ENCODE data around the gene ABHD10. TPM values are rescaled to one million over a fixed set of nuclear protein-coding genes. Genes with fewer than 3 reads are reported as not detected.

Gene ABHD10
- total and polyA plus RNA-seq, 10 of the 15 experiments (the other 5 are each of a cell fraction or from before 2014, with no cell fraction given): 12.3 to 51.0 (median 28.9) TPM

DNA sequence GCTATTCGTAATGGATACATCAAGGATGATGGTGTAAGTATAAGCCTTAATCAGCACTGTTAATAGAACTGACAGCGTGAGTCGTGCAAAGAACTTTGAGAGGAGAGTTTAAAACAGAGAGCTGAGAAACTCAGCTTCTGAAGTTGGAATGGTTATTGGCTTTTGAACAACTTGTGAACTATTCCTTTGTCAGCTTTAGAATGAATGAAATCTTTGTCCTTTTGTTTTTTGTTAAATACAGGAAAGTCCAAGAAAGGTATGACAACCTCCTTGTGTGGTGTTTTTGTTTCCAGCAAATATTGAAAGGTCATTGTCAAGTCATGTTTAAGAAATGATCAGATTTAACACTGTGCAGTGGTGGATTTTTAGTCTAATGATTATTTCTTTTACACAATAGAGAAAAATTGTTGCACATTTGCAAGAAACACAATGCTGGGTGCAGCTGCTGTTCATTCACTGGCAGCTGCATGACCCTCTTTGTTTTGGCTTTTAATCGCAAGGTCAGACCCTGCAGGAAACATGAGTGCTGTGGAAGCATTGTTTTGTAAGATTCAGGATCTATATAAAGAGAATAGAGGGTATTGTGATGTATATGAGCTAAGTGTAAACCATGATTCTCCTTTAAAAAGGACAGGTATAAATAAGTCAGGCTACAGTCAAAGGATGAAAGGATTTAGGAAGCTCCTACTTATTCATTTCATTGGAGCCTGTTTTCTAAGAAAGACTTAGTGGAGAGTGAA lies 21.7 kb upstream of the ABHD10 start:
- H3K4me3 ChIP-seq: no peak overlapping the region
- intact Hi-C loops (cut with micrococcal nuclease; ENCODE audit: unreplicated experiment): no loop called here
- no peak overlapping the region for H3K4me2 ChIP-seq (ENCODE audit: control insufficient read depth, insufficient read depth)
- H4K20me1 ChIP-seq (ENCODE audit: control insufficient read depth, insufficient read depth): no peaks in the 10 kb centered on the region
- H3K79me2 ChIP-seq (ENCODE audit: control insufficient read depth, insufficient read depth, low read length): no peaks in the 10 kb centered on the region
- H3K27ac ChIP-seq (ENCODE audit: control insufficient read depth, insufficient read depth): no peak overlapping the region
- in situ Hi-C loops (cut with MboI): no loop called here
- SMC1A ChIA-PET (ENCODE audit: uncharacterized antibody, unreplicated experiment): interaction anchor here (0.5 to 23.3 kb wide), 7 partner anchors 9 to 354 kb away, joined by 3 to 424 read pairs (median 5); partner anchors contain the start of gene ABHD10
- 38% methylated on average over 4 of the region's 4 CpGs for WGBS (ENCODE audit: insufficient coverage, insufficient replicate concordance, low lambda C conversion rate, missing lambda C conversion rate)
- CTCF ChIA-PET: interaction anchor here (1.0 to 8.4 kb wide), 5 partner anchors 11 to 240 kb away, joined by 3 to 69 read pairs (median 6); no protein-coding TSS in a partner anchor
- BruUV-seq (replicated peaks): no TSS peak
- no peaks in the 10 kb centered on the region for H3K36me3 ChIP-seq (ENCODE audit: control insufficient read depth in 2 of 2, insufficient read depth in 2 of 2, low read length in 1 of 2)
- FAIRE-seq (no peak), DNase-seq (ENCODE audit: low read depth, low spot score) (no peak), ATAC-seq (no peak)
- POLR2A ChIA-PET: no interaction called here
- H2AFZ ChIP-seq (ENCODE audit: control insufficient read depth, low read depth, low read length): no peak overlapping the region
- no peak overlapping the region for H3K9ac ChIP-seq (ENCODE audit: control insufficient read depth, insufficient read depth, low read length)
- no peaks in the 10 kb centered on the region for H3K4me1 ChIP-seq (ENCODE audit: control insufficient read depth, insufficient read depth, low read length)
- peaks cover 0 to 4% of the 10 kb centered on the region in 2 experiments; a peak in 1 of 4 replicates for H3K27me3 ChIP-seq (replicated peaks in 1 of 2; ENCODE audit: control insufficient read depth in 2 of 2, insufficient read depth in 2 of 2, low read length in 1 of 2)
- H3K9me3 ChIP-seq (replicated peaks; ENCODE audit: control insufficient read depth, insufficient read depth, low read length): no peaks in the 10 kb centered on the region
- no peak for TF ChIP-seq RB1 (IDR thresholded peaks at IDR 0.05; ENCODE audit: borderline replicate concordance)
- TF ChIP-seq, protein P1, sequence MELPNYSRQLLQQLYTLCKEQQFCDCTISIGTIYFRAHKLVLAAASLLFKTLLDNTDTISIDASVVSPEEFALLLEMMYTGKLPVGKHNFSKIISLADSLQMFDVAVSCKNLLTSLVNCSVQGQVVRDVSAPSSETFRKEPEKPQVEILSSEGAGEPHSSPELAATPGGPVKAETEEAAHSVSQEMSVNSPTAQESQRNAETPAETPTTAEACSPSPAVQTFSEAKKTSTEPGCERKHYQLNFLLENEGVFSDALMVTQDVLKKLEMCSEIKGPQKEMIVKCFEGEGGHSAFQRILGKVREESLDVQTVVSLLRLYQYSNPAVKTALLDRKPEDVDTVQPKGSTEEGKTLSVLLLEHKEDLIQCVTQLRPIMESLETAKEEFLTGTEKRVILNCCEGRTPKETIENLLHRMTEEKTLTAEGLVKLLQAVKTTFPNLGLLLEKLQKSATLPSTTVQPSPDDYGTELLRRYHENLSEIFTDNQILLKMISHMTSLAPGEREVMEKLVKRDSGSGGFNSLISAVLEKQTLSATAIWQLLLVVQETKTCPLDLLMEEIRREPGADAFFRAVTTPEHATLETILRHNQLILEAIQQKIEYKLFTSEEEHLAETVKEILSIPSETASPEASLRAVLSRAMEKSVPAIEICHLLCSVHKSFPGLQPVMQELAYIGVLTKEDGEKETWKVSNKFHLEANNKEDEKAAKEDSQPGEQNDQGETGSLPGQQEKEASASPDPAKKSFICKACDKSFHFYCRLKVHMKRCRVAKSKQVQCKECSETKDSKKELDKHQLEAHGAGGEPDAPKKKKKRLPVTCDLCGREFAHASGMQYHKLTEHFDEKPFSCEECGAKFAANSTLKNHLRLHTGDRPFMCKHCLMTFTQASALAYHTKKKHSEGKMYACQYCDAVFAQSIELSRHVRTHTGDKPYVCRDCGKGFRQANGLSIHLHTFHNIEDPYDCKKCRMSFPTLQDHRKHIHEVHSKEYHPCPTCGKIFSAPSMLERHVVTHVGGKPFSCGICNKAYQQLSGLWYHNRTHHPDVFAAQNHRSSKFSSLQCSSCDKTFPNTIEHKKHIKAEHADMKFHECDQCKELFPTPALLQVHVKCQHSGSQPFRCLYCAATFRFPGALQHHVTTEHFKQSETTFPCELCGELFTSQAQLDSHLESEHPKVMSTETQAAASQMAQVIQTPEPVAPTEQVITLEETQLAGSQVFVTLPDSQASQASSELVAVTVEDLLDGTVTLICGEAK (IDR thresholded peaks at IDR 0.05; ENCODE audit: borderline replicate concordance): no peak
- no peak for TF ChIP-seq ELK1 (IDR thresholded peaks at IDR 0.05; ENCODE audit: low read depth, low read length)
- no peak for TF ChIP-seq BRCA1 (IDR thresholded peaks at IDR 0.05; ENCODE audit: low read depth, low read length)
- TF ChIP-seq, protein P2, sequence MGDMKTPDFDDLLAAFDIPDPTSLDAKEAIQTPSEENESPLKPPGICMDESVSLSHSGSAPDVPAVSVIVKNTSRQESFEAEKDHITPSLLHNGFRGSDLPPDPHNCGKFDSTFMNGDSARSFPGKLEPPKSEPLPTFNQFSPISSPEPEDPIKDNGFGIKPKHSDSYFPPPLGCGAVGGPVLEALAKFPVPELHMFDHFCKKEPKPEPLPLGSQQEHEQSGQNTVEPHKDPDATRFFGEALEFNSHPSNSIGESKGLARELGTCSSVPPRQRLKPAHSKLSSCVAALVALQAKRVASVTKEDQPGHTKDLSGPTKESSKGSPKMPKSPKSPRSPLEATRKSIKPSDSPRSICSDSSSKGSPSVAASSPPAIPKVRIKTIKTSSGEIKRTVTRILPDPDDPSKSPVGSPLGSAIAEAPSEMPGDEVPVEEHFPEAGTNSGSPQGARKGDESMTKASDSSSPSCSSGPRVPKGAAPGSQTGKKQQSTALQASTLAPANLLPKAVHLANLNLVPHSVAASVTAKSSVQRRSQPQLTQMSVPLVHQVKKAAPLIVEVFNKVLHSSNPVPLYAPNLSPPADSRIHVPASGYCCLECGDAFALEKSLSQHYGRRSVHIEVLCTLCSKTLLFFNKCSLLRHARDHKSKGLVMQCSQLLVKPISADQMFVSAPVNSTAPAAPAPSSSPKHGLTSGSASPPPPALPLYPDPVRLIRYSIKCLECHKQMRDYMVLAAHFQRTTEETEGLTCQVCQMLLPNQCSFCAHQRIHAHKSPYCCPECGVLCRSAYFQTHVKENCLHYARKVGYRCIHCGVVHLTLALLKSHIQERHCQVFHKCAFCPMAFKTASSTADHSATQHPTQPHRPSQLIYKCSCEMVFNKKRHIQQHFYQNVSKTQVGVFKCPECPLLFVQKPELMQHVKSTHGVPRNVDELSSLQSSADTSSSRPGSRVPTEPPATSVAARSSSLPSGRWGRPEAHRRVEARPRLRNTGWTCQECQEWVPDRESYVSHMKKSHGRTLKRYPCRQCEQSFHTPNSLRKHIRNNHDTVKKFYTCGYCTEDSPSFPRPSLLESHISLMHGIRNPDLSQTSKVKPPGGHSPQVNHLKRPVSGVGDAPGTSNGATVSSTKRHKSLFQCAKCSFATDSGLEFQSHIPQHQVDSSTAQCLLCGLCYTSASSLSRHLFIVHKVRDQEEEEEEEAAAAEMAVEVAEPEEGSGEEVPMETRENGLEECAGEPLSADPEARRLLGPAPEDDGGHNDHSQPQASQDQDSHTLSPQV (IDR thresholded peaks at IDR 0.05): no peak
- no peak for TF ChIP-seq POLR2A (IDR thresholded peaks at IDR 0.05; ENCODE audit: low read depth, low read length)
- RAD21 ChIA-PET (ENCODE audit: unreplicated experiment): interaction anchor here (0.9 to 2.3 kb wide), 2 partner anchors 11 to 90 kb away, joined by 3 to 9 read pairs; no protein-coding TSS in a partner anchor

All from GM12878 (cell line).